GM21360 (cell line): ENCODE measurements around the gene ARHGAP40.
"Not testable (repeated sequence)": the region's sequence is repeated elsewhere in the genome, so short reads cannot be mapped to it uniquely, and the experiment has no call there.

Experiments used
- ATAC-seq: cut with Tn5 transposase; IDR thresholded peaks from one replicate; pipeline ENCODE4 v1.9.1; 2021; ENCODE audit warnings: mild to moderate bottlenecking, moderate library complexity; ENCODE audit not compliant: unreplicated experiment

Gene ARHGAP40

GRCh38 chr20:38586181-38586525, 15.5 kb upstream of the ARHGAP40 start:
- ATAC-seq: no peak

DNA sequence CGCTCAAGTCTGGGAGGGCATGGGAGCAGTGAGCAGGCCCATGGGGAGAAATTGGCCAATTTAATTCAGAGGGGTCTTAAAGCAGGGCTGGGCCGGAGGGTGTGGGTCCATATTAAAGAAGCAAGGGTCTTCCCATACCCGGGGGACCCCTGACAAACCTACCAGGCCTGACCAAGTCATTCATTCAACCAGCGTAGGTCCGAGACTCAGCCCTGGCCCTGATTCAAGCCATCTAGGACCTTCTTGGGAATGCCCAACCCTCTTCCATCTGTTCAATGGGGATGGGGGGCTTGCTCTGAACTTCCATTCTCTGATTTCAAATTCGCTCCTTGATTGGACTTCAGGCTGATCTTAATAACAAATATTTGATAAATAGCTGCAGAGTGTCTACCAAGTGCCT, 13.3 kb upstream of the ARHGAP40 start:
- ATAC-seq: no peak

DNA sequence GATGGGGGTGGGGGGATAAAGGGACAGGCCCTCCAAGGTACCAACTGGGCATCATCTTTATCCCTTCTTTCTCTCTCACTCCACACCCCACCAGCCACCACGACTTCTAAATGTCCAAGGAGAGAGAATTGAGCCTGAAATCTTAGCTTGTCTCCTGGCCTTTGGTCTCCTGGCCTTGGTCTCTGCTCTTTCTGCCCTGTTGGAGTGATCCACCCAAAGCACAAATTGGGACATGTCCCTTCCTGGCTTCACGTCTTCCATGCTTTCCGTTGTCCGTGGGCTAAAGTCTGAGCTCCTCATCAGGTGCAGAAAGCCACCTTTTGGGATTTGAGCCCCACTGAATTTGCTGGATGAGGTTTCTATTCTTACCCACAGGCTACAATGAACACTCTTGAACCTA, 12.3 kb upstream of the ARHGAP40 start:
- no peak for ATAC-seq

- no peak for ATAC-seq
Measured at GRCh38 chr20:38589967-38590675, 11.5 kb upstream of the ARHGAP40 start.

GRCh38 chr20:38590676-38591473, 10.7 kb upstream of the ARHGAP40 start:
- ATAC-seq: no peak

DNA sequence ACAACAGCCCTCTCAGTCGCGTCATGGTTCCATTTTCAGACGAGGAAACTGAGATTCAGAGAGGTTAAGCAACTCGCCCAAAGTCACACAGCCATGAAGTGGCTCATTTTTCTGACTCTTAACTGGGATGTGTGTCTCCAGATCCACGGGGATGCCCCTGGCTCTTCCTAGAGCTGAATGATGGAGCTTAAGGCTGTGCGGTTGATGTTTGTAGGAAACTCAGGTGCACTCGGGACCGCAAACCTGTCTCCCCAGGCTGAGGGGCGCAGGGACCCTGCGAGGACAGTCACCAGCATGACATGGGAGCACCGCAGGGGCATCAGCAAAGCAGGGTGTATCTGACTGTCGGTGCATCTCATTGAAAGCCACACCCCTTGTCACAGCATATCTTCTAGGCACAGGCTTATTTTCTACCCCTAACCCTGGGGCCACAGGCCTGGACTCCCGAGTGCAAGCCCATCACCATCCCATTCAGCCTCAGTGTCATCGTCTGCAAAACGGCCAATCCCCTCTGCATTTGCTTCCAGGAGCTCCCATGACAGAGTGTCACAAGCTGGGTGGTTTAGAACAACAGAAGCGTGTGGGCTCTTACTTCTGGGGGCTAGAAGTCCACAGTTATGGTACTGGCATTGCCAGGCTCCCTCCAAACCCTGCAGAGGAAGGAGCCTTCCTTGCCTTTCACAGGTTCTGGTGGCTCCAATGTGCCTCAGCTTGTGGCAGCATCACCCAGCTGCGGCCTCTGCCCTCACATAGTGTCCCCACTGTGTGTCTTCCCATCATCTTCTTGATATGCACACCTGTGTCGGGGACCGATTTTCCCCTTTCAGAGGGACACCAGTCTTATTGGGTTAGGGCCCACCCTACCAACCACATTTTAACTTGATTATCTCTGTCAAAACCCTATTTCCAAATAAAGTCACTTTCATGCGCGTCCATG, 9.9 kb upstream of the ARHGAP40 start:
- no peak for ATAC-seq

DNA sequence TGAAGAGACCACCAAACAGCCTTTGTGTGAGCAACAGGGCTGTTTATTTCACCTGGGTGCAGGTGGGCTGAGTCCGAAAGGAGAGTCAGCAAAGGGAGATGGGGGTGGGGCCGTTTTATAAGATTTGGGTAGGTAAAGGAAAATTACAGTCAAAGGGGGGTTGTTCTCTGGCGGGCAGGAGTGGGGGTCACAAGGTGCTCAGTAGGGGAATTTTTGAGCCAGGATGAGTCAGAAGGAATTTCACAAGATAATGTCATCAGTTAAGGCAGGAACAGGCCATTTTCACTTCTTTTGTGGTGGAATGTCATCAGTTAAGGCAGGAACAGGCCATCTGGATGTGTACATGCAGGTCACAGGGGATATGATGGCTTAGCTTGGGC, 9.2 kb upstream of the ARHGAP40 start:
- ATAC-seq: not testable (repeated sequence)

GRCh38 chr20:38594281-38594680, 7.3 kb upstream of the ARHGAP40 start:
- not testable (repeated sequence) for ATAC-seq

- ATAC-seq: not testable (repeated sequence)
Measured at GRCh38 chr20:38595886-38596285, 5.7 kb upstream of the ARHGAP40 start.

DNA sequence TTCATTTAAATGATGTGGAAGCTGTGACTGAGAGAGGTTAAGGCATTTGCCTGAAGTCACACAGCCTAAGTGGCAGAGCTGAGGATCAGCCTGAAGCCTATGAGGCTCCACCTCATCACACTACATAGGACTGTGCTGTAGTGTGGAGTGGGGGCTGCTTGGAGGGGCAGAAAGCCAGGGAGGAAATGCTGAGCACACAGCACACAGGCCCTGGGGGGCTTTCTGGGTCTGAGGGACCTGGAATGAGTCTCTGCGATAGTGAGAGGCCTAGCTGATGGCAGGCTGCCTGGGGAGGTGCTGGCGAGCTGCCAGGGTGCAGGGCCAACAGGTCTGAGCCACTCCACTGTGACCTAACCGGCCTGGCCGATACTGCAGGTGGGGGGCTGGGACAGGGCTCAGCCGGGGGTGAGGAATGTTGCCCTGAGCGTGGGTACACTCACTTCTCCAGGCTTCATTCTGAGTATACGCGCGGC, 2.2 kb upstream of the ARHGAP40 start:
- ATAC-seq: no peak

DNA sequence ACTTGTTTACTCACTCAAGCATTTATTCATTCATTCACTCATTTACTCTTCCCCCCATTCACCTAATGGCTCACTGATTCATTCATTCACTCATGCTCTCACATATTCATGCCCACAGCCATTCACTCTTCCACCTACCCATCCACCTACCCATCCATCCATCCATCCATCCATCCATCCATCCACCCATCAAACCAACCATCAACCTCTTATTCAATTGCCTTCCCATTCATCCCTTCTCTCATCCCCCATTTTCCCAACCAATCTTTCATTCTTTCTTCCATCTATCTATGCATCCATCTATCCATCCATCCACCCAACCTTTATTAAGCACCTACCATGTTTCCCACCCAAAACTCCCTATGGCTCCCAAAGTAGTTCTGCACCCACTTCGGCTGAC, 1.6 kb upstream of the ARHGAP40 start:
- ATAC-seq: no peak

GRCh38 chr20:38602185-38602581, 574 bp downstream of the ARHGAP40 start:
- ATAC-seq: no peak

GRCh38 chr20:38603286-38603685, 1.7 kb downstream of the ARHGAP40 start:
- ATAC-seq: no peak

DNA sequence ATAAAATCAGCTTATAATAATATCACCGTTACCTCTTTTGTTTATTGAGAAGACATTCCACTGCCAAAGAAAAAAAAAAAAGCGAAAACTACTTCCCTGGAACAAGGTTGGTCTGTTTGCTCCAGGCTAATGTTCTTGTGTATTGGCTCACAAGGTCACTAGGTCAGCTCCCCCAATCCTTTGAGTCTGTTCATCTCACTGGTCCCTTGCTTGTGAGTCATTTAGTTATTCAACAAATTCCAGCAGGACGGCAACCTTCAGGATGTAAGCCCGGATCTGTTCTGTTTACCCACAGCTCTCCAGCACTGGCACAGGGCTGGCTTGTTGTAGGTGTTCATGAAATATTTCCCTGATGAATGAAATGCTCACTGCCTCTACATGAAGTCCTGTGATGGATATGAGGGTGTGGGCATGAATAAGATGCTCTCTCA, 3.3 kb downstream of the ARHGAP40 start:
- no peak for ATAC-seq

DNA sequence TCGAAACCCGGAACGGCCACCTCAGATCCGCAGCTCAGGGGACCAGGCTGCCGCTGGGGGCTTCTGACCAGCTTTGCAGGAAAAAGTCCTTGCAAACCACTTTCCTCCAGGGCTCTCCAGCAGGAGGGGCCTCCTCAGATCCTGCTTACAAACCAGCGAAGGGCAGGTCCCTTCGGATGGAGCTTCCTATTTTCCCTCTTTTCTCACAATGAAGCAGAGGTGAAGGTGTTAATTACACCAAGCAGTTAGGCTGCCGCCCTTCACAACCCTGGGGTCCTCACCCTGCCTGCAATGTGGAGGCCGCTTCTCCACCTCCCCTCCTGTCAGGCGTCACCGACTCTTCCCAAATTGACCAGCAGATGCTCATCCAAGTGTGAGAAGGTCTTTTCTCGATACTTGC, 5.7 kb downstream of the ARHGAP40 start:
- ATAC-seq: no peak

- no peak for ATAC-seq
Measured at GRCh38 chr20:38608188-38608587, 6.6 kb downstream of the ARHGAP40 start.

GRCh38 chr20:38609815-38610214, 8.2 kb downstream of the ARHGAP40 start:
- ATAC-seq: no peak

- ATAC-seq: no peak
Measured at GRCh38 chr20:38610521-38610920, 8.9 kb downstream of the ARHGAP40 start.

- ATAC-seq: no peak
Measured at GRCh38 chr20:38612751-38613515, 11.3 kb downstream of the ARHGAP40 start.

DNA sequence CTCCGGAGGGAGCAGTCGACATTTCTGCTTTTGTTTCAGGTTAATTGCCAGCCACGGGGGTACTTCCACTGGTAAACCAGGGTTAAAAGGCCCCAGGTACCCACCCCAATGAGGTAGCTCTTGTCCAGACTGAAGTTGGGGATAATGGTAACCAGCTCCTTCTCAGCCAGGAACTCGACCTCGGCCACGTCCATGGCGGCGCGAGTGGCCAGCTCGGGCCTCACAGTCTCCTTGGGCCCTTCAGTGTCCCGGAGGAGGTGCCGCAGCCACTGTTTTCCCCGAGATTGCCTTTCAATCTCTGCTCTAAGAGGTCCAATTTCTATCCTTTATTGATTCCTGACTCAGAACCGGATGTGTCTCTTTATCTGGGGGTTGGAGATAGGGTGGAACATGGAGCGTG, 13.7 kb downstream of the ARHGAP40 start:
- no peak for ATAC-seq

- ATAC-seq: no peak
Measured at GRCh38 chr20:38616457-38616856, 14.8 kb downstream of the ARHGAP40 start.
